HepG2 (cell line): ENCODE measurements around the gene ZNF804B.

Source experiments
- CTCF ChIP-seq: sonication (generic); formaldehyde crosslinking; IDR thresholded peaks from 2 replicates; pipeline ENCODE4 v1.5.0; 2020; ENCODE audit warnings: mild to moderate bottlenecking, missing genetic modification reagents, moderate library complexity
- ZFP62 ChIP-seq: sonication (generic); formaldehyde crosslinking; IDR thresholded peaks from 2 replicates; pipeline ENCODE4 v1.4.0; 2020; ENCODE audit warnings: missing genetic modification reagents
- ZKSCAN1 ChIP-seq: fragments of 150-350 bp; IDR thresholded peaks from 2 replicates; pipeline ENCODE4 v1.6.1; 2014; ENCODE audit warnings: low read length
- ZNF224 ChIP-seq: sonication (generic); formaldehyde crosslinking; IDR thresholded peaks from 2 replicates; pipeline ENCODE4 v1.5.0; 2020; ENCODE audit warnings: mild to moderate bottlenecking, missing genetic modification reagents

DNA sequence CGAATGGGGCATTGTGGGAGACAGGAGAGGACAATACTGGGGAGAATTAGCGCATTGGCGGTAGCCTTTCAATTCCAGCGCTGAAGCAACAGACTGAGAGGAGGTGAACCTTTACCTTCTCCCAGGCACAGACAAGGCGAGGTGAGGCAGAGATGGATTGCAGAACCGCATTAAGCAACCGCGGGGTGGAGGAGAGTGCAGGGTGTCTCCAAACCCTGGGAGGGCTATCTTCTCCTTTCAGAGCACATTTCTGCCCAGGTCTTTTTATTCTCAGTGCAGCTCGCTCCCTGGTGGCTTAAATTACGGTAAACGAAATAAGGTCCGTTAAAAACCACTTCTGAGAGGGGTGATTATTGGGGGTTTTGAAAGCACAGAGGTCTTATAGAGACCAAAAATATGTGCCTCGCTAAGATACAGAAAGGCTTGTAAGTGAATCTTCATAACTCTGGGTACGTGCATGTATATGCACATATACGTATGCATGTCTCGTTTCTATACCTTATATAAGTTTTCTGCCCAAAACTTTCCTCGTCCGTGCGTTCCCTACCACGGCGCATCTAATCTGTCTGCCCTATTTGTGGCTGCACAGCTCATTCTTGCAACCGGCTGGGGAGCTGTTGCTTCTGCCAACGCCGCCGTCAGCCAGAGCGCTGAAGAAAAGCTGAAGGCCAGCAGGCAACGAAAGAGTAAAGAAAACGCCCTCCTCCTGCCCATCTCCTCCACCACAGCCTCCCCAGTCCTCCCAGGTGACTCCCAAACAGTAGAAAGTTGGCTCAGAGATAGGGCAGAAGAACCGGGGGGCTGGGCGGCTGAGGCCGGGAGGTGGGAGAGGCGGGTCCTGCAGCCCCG is 895 bp upstream of the ZNF804B start:
- no peak for TF ChIP-seq ZNF224
- no peak for TF ChIP-seq CTCF (CRISPR knock-in tag)
- TF ChIP-seq ZKSCAN1 = no peak
- no peak for TF ChIP-seq ZFP62
